Measurements from ENCODE around the gene INPP5A. TPM values are rescaled to one million over a fixed set of nuclear protein-coding genes. Genes with fewer than 3 reads are reported as not detected.

The INPP5A gene
- total RNA-seq, 1 experiment from 2014 or later: 12.3 TPM

DNA sequence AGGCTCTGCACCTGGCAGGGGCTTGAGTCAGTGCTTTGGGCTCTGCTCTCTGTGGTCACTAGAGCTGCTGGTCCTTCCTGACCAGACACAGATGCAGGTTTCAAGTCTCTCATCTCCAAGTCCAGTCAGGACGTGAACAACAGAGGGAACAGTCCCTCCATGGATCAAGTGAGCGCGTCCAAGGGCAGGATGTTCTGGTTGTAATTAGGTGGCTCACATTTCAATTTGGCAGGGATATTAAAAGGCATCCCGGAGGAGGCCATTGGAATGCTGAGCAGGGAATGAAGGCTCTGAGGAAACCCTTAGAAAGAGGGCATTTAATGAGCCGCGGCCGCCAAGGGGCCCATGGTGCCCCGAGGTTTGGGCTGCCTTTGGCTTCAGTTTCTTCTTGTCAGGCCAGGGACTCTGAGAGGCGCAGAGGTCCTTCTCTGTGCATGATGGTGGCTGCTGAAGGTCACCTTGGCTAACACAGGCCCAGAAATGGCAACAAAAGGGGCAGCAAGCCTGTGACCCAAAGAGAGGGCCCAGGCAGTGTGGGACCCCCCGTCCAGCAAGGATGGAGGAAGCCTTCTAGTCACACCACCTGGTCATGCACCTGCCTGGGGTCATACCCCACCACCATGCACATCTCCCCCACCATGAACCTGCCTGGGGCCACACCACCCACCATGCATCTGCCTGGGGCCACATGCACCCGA, 30.7 kb upstream of the INPP5A start:
- no peaks in the 10 kb centered on the region for H3K9me2 ChIP-seq (ENCODE audit: insufficient read depth)
- no peaks in the 10 kb centered on the region for H3K9me3 ChIP-seq (ENCODE audit: control insufficient read depth in 1 of 2, insufficient read depth in 1 of 2, low read depth in 1 of 2, low read length in 2 of 2)
- H4K20me1 ChIP-seq (ENCODE audit: insufficient read depth): no peaks in the 10 kb centered on the region
- ATAC-seq (no peak), DNase-seq (ENCODE audit: low read depth, low spot score) (no peak)
- RAD21 ChIA-PET (ENCODE audit: low non-redundant PET in 1 of 2, low total read pairs in 2 of 2, uncharacterized antibody in 2 of 2, unreplicated experiment in 2 of 2): no interaction called here
- no peak overlapping the region for H3K4me2 ChIP-seq (ENCODE audit: low read length)
- TF ChIP-seq ZFX (IDR thresholded peaks at IDR 0.05) (no peak), POLR2AphosphoS5 (IDR thresholded peaks at IDR 0.05; ENCODE audit: low read depth, low read length) (no peak), FOSL1 (IDR thresholded peaks at IDR 0.05; ENCODE audit: low read depth) (no peak), SP1 (IDR thresholded peaks at IDR 0.05; ENCODE audit: low read depth) (no peak), YY1 (IDR thresholded peaks at IDR 0.05; ENCODE audit: extremely low read depth, insufficient replicate concordance, low read depth, low read length) (no peak), JUND (IDR thresholded peaks at IDR 0.05) (no peak), RAD21 (IDR thresholded peaks at IDR 0.05; ENCODE audit: low read depth) (no peak), TCF7L2 (IDR thresholded peaks at IDR 0.05; ENCODE audit: borderline replicate concordance, extremely low read depth, insufficient read depth, insufficient read length) (no peak), CEBPB (IDR thresholded peaks at IDR 0.05; ENCODE audit: low read depth) (no peak), SIN3A (IDR thresholded peaks at IDR 0.05; ENCODE audit: low read depth) (no peak)
- H3K27ac ChIP-seq (ENCODE audit: low read depth, low read length): no peak overlapping the region
- no peak overlapping the region for H2AFZ ChIP-seq (ENCODE audit: low read depth, low read length, poor library complexity, severe bottlenecking)
- no TSS peak for BruUV-seq (replicated peaks)
- H3K4me3 ChIP-seq (replicated peaks in 1 of 2; ENCODE audit: low read depth in 1 of 2, low read length in 2 of 2): no peak overlapping the region
- intact Hi-C loops (cut with micrococcal nuclease): no loop called here
- POLR2A ChIA-PET: no interaction called here
- H3K36me3 ChIP-seq (ENCODE audit: control insufficient read depth in 1 of 2, insufficient read depth in 2 of 2, low read length in 2 of 2): no peaks in the 10 kb centered on the region
- no peak overlapping the region for H3K9ac ChIP-seq (ENCODE audit: low read length)
- no peaks in the 10 kb centered on the region for H3K79me2 ChIP-seq (ENCODE audit: insufficient read depth, low read length)
- no peaks in the 10 kb centered on the region for H3K27me3 ChIP-seq (ENCODE audit: insufficient read depth, low read length)
- CTCF ChIA-PET: no interaction called here
- H3K4me1 ChIP-seq (ENCODE audit: control insufficient read depth in 1 of 2, insufficient read depth in 2 of 2, low read length in 2 of 2): no peaks in the 10 kb centered on the region

DNA sequence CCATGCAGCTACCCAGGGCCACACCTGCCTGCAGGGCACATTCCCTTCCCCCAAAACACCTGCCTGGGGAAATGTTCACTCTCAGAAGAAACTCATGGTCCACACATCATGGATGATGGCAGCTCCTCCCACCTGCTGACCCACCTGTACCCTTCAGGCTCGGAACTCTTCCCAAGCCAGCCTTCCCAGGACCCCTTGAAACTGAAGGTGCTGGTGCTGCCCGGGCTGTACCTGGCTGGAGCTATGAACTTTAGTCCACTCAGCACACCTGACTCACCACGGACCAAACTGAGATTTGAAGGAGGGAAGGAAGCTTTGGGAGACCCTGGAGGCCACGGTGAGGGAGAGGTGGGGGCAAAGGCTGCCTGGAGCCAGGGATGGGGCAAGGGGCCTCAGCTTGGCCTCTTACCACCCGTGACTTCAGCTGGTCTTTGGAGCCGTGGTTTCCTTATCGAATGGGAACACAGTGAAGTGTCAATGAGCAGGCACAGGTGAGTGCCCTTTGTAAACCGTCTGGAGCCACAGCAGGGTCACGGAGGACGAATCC, 30.1 kb upstream of the INPP5A start:
- no peaks in the 10 kb centered on the region for H3K9me2 ChIP-seq (ENCODE audit: insufficient read depth)
- H3K4me2 ChIP-seq (ENCODE audit: low read length): no peak overlapping the region
- H3K9ac ChIP-seq (ENCODE audit: low read length): no peak overlapping the region
- H2AFZ ChIP-seq (ENCODE audit: low read depth, low read length, poor library complexity, severe bottlenecking): no peak overlapping the region
- H3K27me3 ChIP-seq (ENCODE audit: insufficient read depth, low read length): no peaks in the 10 kb centered on the region
- POLR2A ChIA-PET: no interaction called here
- RAD21 ChIA-PET (ENCODE audit: low non-redundant PET in 1 of 2, low total read pairs in 2 of 2, uncharacterized antibody in 2 of 2, unreplicated experiment in 2 of 2): no interaction called here
- no peaks in the 10 kb centered on the region for H3K4me1 ChIP-seq (ENCODE audit: control insufficient read depth in 1 of 2, insufficient read depth in 2 of 2, low read length in 2 of 2)
- ATAC-seq: no peak
- CTCF ChIA-PET: no interaction called here
- H3K9me3 ChIP-seq (ENCODE audit: control insufficient read depth in 1 of 2, insufficient read depth in 1 of 2, low read depth in 1 of 2, low read length in 2 of 2): no peaks in the 10 kb centered on the region
- H3K27ac ChIP-seq (ENCODE audit: low read depth, low read length): no peak overlapping the region
- DNase-seq (ENCODE audit: low read depth, low spot score): no peak
- H3K79me2 ChIP-seq (ENCODE audit: insufficient read depth, low read length): no peaks in the 10 kb centered on the region
- no TSS peak for BruUV-seq (replicated peaks)
- no peaks in the 10 kb centered on the region for H3K36me3 ChIP-seq (ENCODE audit: control insufficient read depth in 1 of 2, insufficient read depth in 2 of 2, low read length in 2 of 2)
- H4K20me1 ChIP-seq (ENCODE audit: insufficient read depth): no peaks in the 10 kb centered on the region
- intact Hi-C loops (cut with micrococcal nuclease): no loop called here
- TF ChIP-seq ELF1 (IDR thresholded peaks at IDR 0.05; ENCODE audit: borderline replicate concordance, low read depth): no peak
- no peak for TF ChIP-seq SIN3A (IDR thresholded peaks at IDR 0.05; ENCODE audit: low read depth)
- no peak for TF ChIP-seq EZH2 (IDR thresholded peaks at IDR 0.05)
- TF ChIP-seq, protein P1, sequence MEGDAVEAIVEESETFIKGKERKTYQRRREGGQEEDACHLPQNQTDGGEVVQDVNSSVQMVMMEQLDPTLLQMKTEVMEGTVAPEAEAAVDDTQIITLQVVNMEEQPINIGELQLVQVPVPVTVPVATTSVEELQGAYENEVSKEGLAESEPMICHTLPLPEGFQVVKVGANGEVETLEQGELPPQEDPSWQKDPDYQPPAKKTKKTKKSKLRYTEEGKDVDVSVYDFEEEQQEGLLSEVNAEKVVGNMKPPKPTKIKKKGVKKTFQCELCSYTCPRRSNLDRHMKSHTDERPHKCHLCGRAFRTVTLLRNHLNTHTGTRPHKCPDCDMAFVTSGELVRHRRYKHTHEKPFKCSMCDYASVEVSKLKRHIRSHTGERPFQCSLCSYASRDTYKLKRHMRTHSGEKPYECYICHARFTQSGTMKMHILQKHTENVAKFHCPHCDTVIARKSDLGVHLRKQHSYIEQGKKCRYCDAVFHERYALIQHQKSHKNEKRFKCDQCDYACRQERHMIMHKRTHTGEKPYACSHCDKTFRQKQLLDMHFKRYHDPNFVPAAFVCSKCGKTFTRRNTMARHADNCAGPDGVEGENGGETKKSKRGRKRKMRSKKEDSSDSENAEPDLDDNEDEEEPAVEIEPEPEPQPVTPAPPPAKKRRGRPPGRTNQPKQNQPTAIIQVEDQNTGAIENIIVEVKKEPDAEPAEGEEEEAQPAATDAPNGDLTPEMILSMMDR (IDR thresholded peaks at IDR 0.05 in 2 of 3, conservative IDR thresholded peaks at IDR 0.05 in 1 of 3; ENCODE audit: borderline replicate concordance in 1 of 3, insufficient read depth in 1 of 3, low read depth in 2 of 3, low read length in 2 of 3): no peak
- TF ChIP-seq ZFX (IDR thresholded peaks at IDR 0.05): no peak
- TF ChIP-seq SRF (IDR thresholded peaks at IDR 0.05; ENCODE audit: low read depth): no peak
- no peak for TF ChIP-seq ZNF274 (IDR thresholded peaks at IDR 0.05; ENCODE audit: low read depth, low read length)
- TF ChIP-seq CEBPB (IDR thresholded peaks at IDR 0.05; ENCODE audit: low read depth): no peak
- no peak for TF ChIP-seq TCF7L2 (IDR thresholded peaks at IDR 0.05; ENCODE audit: borderline replicate concordance, extremely low read depth, insufficient read depth, insufficient read length)
- TF ChIP-seq, protein P2, sequence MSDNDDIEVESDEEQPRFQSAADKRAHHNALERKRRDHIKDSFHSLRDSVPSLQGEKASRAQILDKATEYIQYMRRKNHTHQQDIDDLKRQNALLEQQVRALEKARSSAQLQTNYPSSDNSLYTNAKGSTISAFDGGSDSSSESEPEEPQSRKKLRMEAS (IDR thresholded peaks at IDR 0.05): no peak
- no peak overlapping the region for H3K4me3 ChIP-seq (replicated peaks in 1 of 2; ENCODE audit: low read depth in 1 of 2, low read length in 2 of 2)
